ACHN (cell line): ENCODE measurements around the gene TECPR2.

Experiments
- DNase-seq: peaks from one replicate; pipeline ENCODE4 v3.0.0-alpha.2; 2015
- in situ Hi-C: cut with HindIII; loops from 2 replicates; pipeline ENCODE4 v1.10.0; 2017; ENCODE audit warnings: low sequenced_read_pairs, low pct_ligation_motif_present, low pct_unique_long_range_greater_than_20kb

TECPR2 gene

DNA sequence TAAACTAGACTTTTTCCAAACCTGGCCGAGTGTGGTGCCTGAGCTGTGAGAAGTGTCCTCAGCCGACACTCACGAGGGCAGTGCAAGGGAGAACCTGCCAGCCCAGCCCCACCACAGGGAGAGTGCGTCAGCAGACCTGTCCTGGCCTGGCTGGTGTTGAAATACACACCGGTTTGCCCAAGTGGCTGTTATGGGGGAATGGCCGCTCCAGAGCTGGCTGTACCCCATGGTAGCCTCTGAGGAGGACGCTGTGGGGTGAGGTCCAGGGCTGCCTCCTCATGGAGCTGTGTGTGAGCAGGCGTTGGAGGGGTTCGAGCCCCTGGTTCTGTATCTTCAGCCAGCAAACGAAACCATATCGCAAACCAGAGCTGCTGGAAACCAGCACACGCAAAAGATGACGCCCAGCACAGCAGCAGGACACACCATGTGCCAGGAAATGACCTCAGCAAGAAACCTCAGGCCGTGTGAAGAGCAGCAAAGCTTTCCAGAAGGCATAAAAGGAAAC, 137.5 kb downstream of the TECPR2 start:
- no peak for DNase-seq
- in situ Hi-C loops, result no loop called here

DNA sequence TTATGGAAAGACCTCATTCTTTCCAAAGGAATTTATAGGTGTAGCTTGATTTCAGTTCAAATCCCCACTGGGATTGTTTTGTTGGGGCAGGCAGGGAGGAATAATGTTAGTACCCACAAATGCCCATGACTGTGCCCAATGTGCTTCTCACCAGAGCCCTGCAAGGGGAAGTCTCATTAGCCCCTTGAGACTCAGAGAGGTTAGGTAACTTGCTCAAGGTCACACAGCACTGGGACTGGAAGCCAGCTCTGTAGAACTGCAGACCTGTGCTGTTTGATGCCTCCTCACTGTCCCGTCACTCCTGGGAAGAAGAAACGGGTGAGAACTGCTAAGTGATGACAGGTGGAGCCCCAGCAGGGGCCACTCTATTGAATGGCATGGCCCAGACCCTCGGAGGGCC, 138.0 kb downstream of the TECPR2 start:
- in situ Hi-C loops, result no loop called here

DNA sequence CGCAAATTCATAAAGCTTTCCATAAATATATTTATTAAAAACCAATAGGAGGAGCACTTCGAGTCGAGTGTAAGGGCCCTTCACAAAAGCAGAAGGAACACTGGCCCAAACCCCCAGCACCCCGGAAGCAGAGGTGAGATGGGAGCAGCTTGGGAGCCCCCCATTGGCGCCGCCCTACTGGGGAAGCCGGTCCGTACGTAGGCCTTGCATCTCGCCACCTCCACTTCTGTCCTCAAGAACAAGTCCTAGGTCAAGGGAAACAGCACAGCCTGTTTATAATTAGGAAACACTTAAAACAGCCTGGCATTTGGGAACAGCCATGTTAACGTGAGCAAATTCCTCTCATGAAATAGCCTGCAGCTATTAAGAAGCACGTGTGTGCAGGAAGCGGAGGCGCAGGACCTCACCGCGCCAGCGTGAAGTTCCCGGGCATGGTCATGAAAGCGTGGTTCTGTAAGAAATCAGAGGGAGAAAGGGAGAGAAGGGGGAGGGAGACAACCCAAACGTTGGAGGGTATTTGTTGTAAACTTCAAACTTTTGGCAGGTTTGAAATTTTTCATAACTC, 139.1 kb downstream of the TECPR2 start:
- in situ Hi-C loops, result no loop called here
- no peak for DNase-seq

More for the DNA sequence above, 138.0 kb downstream of the TECPR2 start:
- no peak for DNase-seq

DNA sequence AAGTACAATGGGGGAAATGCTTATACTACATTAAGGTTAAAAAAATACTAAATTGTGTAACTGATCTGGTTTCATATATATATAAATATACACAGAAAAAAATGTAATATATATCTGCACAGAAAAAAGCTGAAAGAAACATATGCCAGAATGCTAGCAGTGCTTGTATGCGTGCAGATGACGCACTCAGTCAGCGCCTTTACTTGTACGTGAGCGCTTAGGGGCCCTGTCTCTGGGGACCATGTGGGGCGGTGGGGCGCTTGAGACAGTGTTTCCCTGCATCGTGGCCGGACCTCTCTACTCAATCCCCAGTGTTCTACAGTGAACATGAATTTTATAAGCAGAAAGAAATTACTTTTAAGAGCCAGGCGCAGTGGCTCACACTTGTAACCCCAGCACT, 139.8 kb downstream of the TECPR2 start:
- in situ Hi-C loops, result no loop called here
- no peak for DNase-seq

DNA sequence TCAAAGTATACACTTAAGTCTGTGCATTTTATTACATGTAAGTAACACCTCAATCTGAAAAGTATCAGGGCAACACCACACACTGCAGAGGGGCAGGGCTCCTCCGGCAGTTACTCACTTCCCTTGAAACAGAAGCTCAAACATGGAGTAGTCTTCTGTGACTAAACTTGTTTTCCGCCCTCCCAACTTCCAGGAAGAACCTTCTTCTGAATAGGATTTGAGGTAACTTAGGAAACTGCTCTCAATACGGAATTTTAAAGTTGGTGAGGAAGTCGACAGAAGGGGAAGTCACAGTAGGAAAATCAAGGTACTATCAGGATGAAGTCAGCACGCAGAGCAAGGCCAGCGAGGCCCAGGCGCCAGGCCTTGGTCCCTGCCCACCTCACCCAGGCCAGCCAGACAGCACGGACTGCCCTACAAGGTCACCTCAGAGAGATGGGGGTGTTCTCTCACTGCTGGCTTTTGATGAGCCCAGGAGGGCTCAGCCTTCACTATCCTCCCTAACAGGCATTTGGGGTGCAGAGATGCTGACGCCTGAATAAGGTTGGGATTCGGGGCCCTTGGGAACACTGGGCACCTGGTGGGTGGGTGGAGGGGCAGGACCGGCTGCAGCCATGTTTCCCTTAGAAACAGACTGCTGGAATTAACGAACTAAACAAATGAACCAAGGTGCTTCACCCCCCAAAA, 141.0 kb downstream of the TECPR2 start:
- DNase-seq, result no peak
- in situ Hi-C loops, result no loop called here

DNA sequence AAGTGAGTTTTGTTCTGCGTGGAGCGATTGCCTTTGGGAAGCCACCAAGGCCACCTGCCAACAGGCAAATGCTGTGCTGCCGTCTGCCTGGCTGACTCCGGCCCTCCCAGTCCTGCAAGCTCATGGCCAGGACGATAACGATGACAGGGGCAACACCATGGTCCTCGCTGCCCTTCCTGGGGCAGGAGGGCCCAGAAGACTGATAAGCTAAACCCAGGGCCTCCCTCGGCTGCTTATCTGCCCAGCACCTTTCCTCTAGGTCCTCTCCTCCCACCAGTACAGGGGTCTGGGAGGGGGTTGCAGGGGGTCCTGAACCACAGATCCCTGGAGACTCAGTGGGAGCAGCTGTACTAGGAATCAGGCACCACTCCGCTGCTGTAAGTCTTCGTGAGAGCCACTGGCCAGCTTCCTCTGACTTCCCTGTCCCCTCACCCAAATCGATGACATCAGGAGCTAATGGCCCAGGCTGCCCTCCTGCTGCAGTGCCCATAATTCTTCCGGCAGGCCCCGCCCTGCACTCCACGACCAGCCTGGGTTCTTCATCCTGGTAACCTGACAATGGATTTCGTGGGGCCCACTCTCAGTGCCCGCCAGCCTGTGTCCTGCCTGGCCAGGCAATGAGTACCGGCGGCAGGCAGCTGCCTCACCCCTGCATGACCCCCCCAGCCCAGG, 141.7 kb downstream of the TECPR2 start:
- in situ Hi-C loops, result no loop called here

DNA sequence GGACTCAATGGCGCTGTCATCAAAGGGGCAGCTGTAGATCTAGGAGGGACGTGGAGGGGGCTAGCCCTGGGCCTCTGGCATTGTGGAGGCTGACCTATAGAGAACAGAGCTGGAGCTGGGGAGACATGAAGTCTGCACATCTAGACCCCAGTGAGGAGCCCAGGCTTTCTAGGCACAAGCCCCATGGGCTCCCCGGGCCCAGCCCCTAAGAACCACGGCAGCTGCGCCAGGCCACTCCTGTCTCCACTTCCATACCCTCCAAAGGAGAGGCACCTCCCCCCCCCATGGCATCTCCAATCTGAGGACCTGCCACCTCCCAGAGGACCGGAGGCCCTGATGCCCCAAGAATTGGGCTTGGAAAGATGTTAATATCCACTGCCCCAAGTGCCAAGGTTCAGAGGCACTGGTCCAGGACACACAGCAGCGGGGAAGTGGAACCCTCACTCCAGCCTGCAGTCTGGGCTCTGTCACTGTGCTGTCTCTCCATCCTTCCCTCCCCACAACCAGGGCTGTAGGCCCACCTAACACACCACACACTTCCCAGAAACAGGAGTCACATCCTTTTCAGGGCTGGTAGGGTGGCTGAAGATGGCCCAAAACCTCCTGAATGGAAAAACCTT, 142.4 kb downstream of the TECPR2 start:
- DNase-seq, result no peak
- in situ Hi-C loops, result no loop called here

More for the DNA sequence above, 141.7 kb downstream of the TECPR2 start:
- no peak for DNase-seq

DNA sequence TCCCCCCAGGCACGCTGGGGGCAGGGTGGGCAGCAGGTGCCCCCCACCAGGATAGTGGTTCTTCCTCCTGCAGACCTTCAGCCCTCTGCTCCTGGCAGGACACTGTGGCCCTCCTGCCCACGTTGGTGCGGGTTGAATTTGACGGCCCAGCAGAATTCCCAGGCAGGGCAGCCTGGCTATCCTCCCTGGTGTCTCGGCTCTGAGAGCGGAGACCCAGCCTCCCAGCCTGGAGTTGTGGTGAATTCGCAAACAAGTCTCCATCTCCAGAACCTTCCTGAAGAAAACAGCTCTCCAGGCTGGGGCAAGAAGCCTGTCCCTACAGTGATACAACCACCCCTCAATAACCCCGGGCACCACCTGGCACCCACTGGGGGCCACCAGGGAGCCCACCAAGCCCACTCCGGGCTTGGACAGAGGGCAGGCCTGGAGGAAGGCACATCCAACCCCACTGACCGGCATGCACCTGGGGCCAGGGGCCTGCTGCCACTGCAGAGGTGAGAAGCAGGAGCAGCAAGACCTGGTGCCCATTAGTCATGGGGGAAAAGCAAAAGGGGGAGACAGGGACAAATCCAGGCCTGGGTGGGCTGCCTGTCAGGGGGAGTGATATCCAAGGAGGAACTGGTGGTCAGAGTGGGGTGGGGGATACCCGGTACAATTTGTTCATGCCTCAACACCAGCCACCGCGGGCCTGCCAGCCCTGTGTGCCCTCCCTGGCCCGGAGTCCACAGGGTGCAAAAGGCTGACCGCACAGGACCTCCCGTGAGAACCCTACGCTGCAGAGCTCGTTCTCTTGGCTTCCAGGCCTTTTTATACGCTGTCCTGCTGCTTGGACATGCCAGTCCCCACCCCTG, 143.3 kb downstream of the TECPR2 start:
- in situ Hi-C loops, result no loop called here
- DNase-seq, result no peak

DNA sequence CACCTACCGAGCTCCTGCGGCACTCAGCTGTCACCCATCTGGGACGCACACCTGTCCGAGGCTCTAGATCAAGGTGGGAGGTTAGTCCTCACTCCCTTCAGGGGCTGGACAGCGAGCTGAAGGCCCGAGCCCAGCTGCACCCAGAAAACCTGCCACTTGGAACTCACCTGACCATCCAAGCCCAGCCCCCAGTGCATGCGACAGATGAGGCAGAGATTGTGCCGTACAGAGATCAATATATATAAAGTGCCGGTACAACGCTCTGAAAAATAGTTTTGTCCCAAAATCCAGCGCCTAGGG, 143.8 kb downstream of the TECPR2 start:
- in situ Hi-C loops, result no loop called here
- no peak for DNase-seq

DNA sequence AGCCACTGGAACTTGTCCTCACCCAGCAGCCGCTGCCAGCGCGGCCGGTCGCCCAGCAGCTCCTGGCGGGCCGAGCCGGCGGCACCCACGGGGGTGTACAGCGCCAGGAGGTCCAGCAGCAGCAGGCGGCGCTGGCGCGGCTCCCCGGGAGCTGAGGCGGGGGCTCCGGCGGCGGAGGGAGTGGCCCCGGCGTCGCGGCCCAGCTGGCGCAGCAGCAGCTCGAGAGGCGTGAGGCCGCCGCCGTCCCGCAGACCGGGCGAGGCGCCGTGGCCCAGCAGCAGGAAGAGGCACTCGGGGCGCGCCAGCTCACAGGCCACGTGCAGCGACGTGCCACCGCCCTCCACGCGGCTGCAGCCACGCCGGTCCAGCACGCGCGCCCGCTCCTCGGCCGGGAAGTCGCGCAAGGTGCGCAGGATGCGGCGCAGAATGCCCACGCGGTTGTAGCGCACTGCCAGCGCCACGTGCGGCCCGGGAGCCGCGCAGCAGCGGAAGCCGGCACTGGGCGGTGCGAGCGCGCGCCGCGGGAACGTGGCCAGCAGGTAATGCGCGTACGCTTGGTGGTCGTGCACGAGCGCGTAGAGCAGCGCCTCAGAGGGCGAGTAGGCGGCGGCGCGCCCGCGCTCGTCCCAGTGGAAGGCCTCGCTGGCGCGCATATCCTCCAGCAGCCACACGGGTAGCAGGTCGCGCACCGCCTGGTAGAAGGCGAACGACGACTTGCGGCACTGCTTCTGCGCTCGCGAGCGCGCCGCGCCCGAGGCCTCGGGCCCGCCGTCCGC, 144.5 kb downstream of the TECPR2 start:
- in situ Hi-C loops, result no loop called here
- no peak for DNase-seq

DNA sequence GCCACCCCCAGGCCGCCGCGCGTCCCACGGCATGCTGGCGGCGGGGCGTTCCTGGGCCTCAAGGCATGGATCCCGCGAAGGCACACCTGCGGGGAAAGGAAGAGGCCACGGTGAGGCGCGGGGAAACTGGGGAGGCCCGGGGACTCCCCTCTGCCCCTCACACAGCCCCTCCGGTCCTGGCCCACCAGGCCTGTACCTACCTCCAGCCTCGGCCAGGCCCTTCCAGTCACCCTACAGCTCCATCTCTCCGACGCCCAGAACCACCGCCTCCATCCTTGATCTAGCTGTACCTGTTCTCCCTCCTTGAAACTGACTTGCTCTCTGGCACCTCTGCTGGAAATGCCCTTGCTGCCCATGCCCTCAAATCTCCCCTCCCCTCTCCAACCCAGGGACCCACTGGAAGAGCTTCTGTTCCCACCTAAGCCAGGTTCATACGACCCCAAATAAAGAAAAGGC, 145.1 kb downstream of the TECPR2 start:
- DNase-seq, result no peak
- in situ Hi-C loops, result no loop called here

DNA sequence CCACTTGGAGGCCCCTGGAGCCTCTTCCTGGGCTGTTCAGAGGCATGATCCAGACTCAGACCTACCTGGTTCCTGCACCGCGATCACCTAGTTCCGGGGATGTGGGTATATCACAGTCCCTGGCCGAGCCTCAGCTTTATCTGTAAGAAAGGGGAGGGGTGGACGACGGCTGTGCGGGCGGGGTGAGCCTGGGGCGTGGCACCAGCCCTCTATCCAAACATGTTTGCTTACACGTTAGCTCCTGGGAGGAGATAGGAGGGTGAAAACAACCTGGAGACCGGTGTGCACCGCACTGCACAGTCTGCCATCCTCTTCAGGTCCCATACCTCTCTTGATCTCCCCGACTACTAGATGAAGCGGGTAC, 145.7 kb downstream of the TECPR2 start:
- DNase-seq, result no peak
- in situ Hi-C loops, result no loop called here

DNA sequence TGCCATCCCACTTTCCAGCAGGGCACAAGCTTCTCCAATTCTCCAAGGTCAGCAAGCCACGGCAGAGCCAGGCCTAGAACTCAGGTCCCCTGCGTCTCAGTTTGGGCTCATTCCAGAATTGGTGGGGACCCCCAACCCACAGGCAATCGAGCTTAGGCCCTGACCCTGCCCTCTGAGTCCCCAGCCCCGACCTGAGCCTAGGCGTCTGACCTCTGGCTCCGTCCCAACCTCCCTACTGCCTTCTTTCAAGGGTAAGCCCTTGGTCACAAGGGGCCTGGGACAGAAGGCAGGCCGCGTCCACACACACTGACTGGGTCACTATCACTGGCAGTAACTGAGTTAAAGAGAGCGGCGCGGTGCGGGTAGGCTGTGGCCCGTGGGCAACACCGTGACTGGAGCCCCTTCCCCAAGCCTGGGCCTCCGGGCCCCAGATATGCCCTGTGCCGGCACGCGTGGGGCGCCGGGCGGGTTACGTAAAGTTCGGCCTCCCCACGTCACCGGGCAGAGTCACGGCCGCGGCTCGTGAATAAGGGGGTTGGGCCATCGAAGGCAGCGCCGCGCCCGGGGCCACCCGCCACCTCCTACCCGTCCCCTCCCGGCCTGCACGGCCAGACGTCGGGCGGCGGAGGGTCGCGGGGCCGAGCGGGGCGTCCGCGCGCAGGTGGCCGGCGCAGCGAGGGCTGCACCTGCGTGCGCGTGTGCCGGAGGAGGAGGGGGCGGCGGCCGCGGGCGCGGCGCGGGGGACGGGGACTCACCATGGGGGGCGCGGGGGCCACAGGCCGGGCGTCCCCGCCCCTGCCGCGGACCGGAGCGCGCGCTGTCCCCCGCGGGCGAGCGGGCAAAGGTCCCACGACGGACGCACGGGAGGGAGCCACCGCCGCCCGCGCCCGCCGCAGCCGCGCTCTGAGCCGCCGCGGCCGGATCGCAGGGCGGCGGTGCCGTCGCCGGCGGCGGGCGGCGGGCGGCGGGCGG, 146.3 kb downstream of the TECPR2 start:
- in situ Hi-C loops, result no loop called here
- peak; percentile 37 for DNase-seq

DNA sequence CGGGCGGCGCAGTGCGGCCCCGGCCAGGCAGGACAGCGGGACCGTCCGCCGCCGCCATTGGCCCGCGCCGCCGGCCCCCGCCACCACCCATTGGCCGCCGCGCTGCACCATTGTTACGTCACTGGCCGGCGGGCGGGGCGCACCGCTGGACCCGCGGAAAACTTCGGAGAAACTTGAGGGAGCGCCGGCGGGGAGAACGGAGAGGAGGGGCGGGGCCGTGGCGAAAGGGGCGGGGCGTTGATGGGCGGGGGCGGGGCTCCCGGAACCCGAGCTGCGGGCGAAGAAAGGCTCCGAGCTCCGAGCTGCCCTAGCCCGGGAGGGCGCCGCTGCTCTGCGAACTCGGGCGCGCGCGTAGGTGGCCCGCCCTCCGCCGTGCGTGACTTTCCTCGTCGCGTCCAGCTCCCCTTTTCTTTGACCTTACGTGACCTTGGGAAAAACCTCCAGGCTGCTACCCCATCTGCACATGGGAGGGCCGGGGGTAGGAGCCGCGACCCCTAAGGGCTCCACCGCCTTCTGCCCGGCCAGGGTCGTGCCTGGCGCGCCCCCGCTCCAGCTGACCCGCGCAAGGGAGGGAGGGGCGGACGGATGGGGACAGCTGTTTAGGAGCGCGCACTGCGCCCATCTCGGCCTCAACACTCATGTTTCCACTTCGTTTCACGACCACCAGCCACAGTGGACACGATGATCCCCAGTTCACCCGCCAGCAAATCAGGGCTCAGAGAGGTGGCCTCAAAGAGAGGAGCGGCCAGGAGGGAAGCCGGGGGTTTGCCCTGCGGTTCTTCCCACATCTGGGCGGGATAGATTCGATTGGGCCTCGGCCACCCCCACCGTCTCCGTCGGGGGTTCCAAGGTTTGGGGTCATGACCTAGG, 147.2 kb downstream of the TECPR2 start, which contains the start of gene ANKRD9:
ANKRD9 (minus strand) TSS at position 31 of the 870 bp plus-strand sequence. CDS start 1,887 bp downstream, outside the sequence.
- in situ Hi-C loops, result no loop called here
- peak; percentile 91 for DNase-seq

DNA sequence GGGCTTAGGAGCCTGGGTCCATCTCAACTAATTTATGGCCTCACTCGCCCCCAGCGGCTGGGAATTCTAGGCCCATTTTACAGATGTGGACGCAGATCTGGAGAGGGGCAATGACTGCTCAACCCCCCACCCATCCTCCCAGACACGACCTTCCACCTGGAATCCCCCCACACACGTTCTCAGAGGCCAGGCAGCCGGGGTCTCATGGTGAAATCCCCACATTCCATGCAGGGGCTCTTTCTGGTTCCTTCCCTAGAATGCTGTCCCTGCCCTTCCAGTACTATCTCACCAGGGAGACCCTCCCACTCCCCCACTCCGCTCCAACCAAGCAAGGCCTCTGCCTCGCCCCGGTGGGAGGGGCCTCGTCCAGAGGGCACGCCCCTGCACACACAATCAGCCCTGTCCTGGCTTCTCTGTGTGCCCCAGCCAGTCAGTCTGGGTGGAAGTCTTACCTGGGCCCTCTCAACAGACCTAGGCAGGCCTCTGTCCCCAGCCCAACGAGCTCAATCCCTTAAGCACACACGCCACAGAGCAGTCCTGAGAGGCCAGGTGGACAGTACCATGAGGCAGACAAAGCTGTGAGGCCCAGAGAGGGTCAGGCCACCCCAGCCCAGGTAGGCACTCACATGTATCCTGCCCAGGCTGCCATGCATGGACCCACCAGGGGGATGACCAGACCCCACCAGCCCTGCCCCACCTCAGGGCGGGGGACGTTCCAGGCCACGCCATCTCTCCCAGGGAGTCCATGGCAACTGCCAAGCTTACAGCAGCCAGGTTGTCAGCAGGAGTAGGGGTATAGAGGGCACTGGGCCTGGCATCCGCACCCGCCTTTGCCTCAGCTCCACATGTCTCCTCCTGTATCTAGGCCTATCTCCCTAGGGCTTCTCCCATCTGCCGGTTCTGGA, 148.1 kb downstream of the TECPR2 start:
- in situ Hi-C loops, result no loop called here
- no peak for DNase-seq
